Measurements from ENCODE around the gene ACSL6.

Gene ACSL6

GRCh38 chr5:132056610-132057497, 45.4 kb upstream of the ACSL6 start:
- Histone ChIP-seq H3K9me3 (replicated peaks in 1 of 11) (no peaks in the 10 kb centered on the region), H4K20me1 (no peaks in the 10 kb centered on the region; a peak in 1 of 22 replicates), H3K27me3 (peaks cover 0 to 35% (median 0%) of the 10 kb centered on the region in 11 experiments; a peak in 2 of 22 replicates), H3K9ac (no peak overlapping the region), H3K27ac (peak overlapping the region in 4 of 11 experiments; percentile 6 to 87 (median 30); a peak in 5 of 22 replicates), H3K4me3 (no peak overlapping the region), H3K4me1 (peaks cover 20 to 61% (median 49%) of the 10 kb centered on the region in 10 experiments), H3K36me3 (no peaks in the 10 kb centered on the region), H3K4me2 (peak overlapping the region; percentile 21 to 83 (median 68); a peak in 18 of 22 replicates)
- TF ChIP-seq Cebpa-rat (IDR thresholded peaks at IDR 0.05) = no peak

GRCh38 chr5:132055808-132056609, 44.6 kb upstream of the ACSL6 start:
- Histone ChIP-seq H3K4me1 (peaks cover 20 to 55% (median 46%) of the 10 kb centered on the region in 10 experiments), H4K20me1 (no peaks in the 10 kb centered on the region; a peak in 1 of 22 replicates), H3K4me2 (peak overlapping the region; percentile 21 to 83 (median 68); a peak in 19 of 22 replicates), H3K27me3 (peaks cover 0 to 30% (median 0%) of the 10 kb centered on the region in 11 experiments; a peak in 2 of 22 replicates), H3K36me3 (no peaks in the 10 kb centered on the region), H3K4me3 (no peak overlapping the region), H3K9me3 (replicated peaks in 1 of 11) (no peaks in the 10 kb centered on the region), H3K9ac (peak overlapping the region in 2 of 11 experiments; percentile 14 to 40; a peak in 1 of 22 replicates), H3K27ac (peak overlapping the region in 4 of 11 experiments; percentile 29 to 87 (median 33); a peak in 5 of 22 replicates)
- no peak for TF ChIP-seq Cebpa-rat (IDR thresholded peaks at IDR 0.05)

- H3K4me1 ChIP-seq = peaks cover 22 to 49% (median 40%) of the 10 kb centered on the region in 10 experiments
- no peaks in the 10 kb centered on the region for H3K9me3 ChIP-seq (replicated peaks in 1 of 11)
- H3K36me3 ChIP-seq = no peaks in the 10 kb centered on the region
- TF ChIP-seq Cebpa-rat (IDR thresholded peaks at IDR 0.05) = no peak
- no peak overlapping the region for H3K27ac ChIP-seq
- H3K27me3 ChIP-seq = peaks cover 0 to 25% (median 0%) of the 10 kb centered on the region in 11 experiments; a peak in 1 of 22 replicates
- no peak overlapping the region for H3K4me3 ChIP-seq
- peak overlapping the region in 8 of 11 experiments; percentile 66 to 83 (median 76); a peak in 16 of 22 replicates for H3K4me2 ChIP-seq
- H4K20me1 ChIP-seq = no peaks in the 10 kb centered on the region; a peak in 1 of 22 replicates
- no peak overlapping the region for H3K9ac ChIP-seq
Measured at GRCh38 chr5:132055441-132055807, 44.0 kb upstream of the ACSL6 start.

GRCh38 chr5:132054697-132055440, 43.4 kb upstream of the ACSL6 start:
- Histone ChIP-seq H3K4me3 (no peak overlapping the region), H3K9me3 (replicated peaks in 1 of 11) (no peaks in the 10 kb centered on the region), H4K20me1 (no peaks in the 10 kb centered on the region; a peak in 1 of 22 replicates), H3K4me1 (peaks cover 22 to 44% (median 39%) of the 10 kb centered on the region in 10 experiments), H3K27ac (no peak overlapping the region), H3K4me2 (peak overlapping the region in 1 of 11 experiments; percentile 81; a peak in 1 of 22 replicates), H3K27me3 (peaks cover 0 to 19% (median 0%) of the 10 kb centered on the region in 11 experiments; a peak in 1 of 22 replicates), H3K36me3 (no peaks in the 10 kb centered on the region), H3K9ac (no peak overlapping the region)
- TF ChIP-seq Cebpa-rat (IDR thresholded peaks at IDR 0.05) = no peak

- Histone ChIP-seq H3K36me3 (no peaks in the 10 kb centered on the region), H3K4me2 (no peak overlapping the region), H4K20me1 (no peaks in the 10 kb centered on the region; a peak in 1 of 22 replicates), H3K27ac (no peak overlapping the region), H3K4me1 (peaks cover 19 to 37% (median 32%) of the 10 kb centered on the region in 10 experiments), H3K9ac (no peak overlapping the region), H3K4me3 (no peak overlapping the region), H3K27me3 (peaks cover 0 to 14% (median 0%) of the 10 kb centered on the region in 11 experiments; a peak in 1 of 22 replicates), H3K9me3 (replicated peaks in 1 of 11) (no peaks in the 10 kb centered on the region)
- TF ChIP-seq Cebpa-rat (IDR thresholded peaks at IDR 0.05) = no peak
Measured at GRCh38 chr5:132054031-132054696, 42.7 kb upstream of the ACSL6 start.

GRCh38 chr5:132053483-132053882, 42.0 kb upstream of the ACSL6 start:
- Histone ChIP-seq H3K4me1 (peaks cover 19 to 30% (median 28%) of the 10 kb centered on the region in 10 experiments), H3K4me3 (no peak overlapping the region), H3K36me3 (no peaks in the 10 kb centered on the region), H3K9ac (no peak overlapping the region), H3K27ac (no peak overlapping the region), H3K4me2 (no peak overlapping the region), H4K20me1 (no peaks in the 10 kb centered on the region; a peak in 1 of 22 replicates), H3K27me3 (peaks cover 0 to 13% (median 0%) of the 10 kb centered on the region in 11 experiments; a peak in 1 of 22 replicates), H3K9me3 (replicated peaks in 1 of 11) (no peaks in the 10 kb centered on the region)
- no peak for TF ChIP-seq Cebpa-rat (IDR thresholded peaks at IDR 0.05)

GRCh38 chr5:132052520-132052919, 41.1 kb upstream of the ACSL6 start:
- H3K9ac ChIP-seq = no peak overlapping the region
- peaks cover 19 to 28% (median 23%) of the 10 kb centered on the region in 10 experiments for H3K4me1 ChIP-seq
- H3K27me3 ChIP-seq = peaks cover 0 to 13% (median 0%) of the 10 kb centered on the region in 11 experiments; a peak in 1 of 22 replicates
- no peak for TF ChIP-seq Cebpa-rat (IDR thresholded peaks at IDR 0.05)
- H3K4me3 ChIP-seq = no peak overlapping the region
- H3K4me2 ChIP-seq = no peak overlapping the region
- no peaks in the 10 kb centered on the region; a peak in 1 of 22 replicates for H4K20me1 ChIP-seq
- no peaks in the 10 kb centered on the region for H3K9me3 ChIP-seq (replicated peaks in 1 of 11)
- H3K27ac ChIP-seq = no peak overlapping the region
- no peaks in the 10 kb centered on the region for H3K36me3 ChIP-seq

Data from BLaER1 treated with 17β-estradiol and CSF1 and Interleukin-3, amounts not matched to agents 10 nM and 100 nM (cell line).